Measurements from ENCODE around the gene SPSB4.

DNA sequence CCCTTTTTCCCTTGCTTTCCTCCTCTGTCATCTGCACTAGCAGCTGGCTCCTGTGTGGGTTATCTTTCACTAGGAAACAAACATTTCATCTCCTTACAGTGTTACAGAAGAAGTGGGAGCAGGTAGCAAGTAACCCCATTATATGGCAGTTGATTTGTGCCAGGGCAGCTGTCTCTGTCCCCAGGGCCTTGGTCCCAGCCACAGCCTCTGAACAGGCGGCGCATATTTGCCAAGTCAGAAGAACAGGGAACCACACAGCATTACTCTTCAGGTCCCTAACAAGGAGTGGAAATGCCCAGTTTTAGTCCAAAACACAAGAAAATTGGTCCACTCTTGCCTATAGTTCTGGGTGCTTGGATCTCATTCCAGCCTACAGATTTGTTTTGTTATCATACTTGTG lies 99.8 kb downstream of the SPSB4 start:
- TF ChIP-seq, protein P1, sequence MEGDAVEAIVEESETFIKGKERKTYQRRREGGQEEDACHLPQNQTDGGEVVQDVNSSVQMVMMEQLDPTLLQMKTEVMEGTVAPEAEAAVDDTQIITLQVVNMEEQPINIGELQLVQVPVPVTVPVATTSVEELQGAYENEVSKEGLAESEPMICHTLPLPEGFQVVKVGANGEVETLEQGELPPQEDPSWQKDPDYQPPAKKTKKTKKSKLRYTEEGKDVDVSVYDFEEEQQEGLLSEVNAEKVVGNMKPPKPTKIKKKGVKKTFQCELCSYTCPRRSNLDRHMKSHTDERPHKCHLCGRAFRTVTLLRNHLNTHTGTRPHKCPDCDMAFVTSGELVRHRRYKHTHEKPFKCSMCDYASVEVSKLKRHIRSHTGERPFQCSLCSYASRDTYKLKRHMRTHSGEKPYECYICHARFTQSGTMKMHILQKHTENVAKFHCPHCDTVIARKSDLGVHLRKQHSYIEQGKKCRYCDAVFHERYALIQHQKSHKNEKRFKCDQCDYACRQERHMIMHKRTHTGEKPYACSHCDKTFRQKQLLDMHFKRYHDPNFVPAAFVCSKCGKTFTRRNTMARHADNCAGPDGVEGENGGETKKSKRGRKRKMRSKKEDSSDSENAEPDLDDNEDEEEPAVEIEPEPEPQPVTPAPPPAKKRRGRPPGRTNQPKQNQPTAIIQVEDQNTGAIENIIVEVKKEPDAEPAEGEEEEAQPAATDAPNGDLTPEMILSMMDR (IDR thresholded peaks at IDR 0.05), result no peak
- TF ChIP-seq POLR2A (IDR thresholded peaks at IDR 0.05), result no peak

All from ovary (tissue), 3 donors.